Jurkat, Clone E6-1 (cell line): Measurements from ENCODE around the gene MAPK12.
A peak's percentile ranks its signal among the peaks of the same experiment; 100 is the strongest.

ENCODE experiments used
- DNase-seq: peaks from one replicate; pipeline ENCODE4 v3.0.0-alpha.2; 2011; ENCODE audit warnings: low read depth, low spot score
- H3K4me3 ChIP-seq: 2 replicates; pipeline ENCODE4 v1.5.1; 2011; ENCODE audit warnings: mild to moderate bottlenecking, low read length, control low read depth, moderate library complexity

MAPK12 gene

DNA sequence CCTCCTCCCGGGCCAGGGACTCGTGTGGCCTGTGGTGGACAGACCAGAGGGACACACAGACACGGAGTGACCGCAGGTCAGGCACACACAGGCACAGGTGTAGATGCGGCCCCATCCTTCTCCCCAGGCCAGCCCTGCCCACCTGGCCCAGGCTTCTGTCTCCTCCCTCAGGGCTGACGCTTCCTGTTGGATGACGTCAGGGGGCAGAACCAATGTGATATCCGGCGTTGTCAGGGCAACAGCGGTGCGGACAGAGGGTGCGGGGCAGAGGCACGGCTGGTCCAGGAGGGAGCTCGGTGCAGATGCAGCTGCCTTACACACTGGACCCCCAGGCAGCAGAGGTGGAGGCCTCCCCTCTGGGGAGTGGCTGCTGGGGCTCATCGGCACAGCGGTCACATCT, 13.7 kb downstream of the MAPK12 start:
- no peak overlapping the region for H3K4me3 ChIP-seq
- no peak for DNase-seq

DNA sequence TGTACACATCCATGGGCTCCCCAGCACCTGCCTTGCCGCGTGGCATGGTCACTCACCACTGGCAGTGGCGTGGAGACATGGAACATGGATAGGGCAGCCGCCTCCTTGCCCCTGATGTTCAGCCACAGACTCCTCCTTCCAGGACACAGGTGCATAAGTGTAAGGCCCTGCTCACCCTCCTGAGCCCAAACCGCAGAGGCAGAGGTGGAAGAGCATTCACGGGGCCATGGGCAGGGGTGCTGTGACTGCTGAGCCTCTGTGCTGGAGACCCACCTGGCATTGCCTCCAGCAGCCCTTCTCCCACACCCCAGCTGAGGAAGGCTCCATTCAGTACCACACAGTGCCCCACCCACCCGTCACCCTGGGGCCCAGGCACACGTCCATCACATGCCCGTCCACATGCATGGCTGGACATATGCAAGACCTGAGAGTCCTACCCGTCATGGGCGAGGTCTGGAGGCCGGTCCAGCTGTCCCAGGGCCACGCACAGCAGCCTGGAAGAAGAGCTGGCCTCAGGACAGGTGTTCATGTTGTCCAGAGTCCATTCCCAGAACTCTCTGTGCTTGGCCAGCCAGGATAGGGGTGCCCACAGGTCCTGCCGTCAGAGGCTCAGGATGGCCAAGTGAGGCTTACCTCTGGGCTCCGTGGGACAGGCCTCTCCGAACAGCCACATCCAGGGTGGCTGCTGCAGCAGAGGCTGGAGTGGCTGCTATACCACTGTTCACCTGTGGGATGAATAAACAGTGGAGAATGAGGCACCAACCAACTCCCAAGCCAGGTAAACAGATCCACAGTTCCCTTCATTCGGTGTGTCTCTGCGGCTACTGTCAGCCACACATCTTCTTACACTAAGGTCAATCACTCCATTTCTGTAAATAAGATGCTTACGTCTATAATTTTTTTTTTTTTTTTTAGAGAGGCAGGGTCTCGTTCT, 15.0 kb downstream of the MAPK12 start:
- DNase-seq = no peak
- H3K4me3 ChIP-seq = peak overlapping the region; percentile 95

DNA sequence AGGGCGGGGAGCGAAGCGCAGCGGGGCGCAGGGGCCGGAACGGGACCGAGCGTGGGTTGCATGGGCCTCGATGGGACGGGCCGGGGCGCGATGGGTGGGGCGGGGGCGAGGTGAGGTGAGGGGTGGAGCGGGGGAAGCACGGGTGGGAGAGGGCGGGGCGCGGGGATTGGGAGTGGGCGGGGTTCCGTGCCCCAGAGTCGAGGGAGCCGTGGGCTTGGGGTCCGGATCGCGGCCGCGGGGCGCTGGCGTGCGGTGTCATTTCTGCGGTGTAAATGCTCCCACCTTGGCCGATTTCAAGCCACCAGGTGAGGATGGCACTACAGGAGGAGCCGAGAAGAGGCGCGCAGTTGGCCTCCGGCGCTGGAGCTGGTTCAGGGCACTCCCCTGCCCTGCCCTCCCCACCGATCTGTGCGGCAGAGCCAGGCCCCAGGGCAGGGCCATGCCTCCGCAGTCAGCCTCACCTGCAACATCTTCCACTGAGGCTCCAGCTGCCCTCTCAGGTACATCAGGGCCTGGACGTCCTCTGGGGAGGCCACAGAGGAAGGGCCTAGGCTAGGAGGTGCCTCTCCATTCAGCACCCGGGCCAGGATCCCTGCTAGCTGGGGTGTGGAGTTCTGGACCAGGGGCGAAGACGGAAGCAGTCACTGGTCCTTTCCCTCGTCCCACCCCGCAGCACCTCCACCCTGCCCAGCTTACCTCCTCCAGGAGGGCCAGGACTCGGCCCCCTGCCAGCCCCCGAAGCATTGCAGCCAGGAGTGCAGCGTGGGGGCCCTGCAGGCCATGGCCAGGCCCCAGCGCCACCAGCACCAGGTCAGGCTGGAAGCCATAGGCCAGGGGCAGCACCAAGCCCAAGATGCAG, 16.0 kb downstream of the MAPK12 start:
- no peak for DNase-seq
- H3K4me3 ChIP-seq = peak overlapping the region; percentile 95

GRCh38 chr22:50244420-50245213, 16.9 kb downstream of the MAPK12 start, which contains the start of gene TUBGCP6:
Gene TUBGCP6 (minus strand): TSS chr22:50245023. CDS start chr22:50244459, 564 bp downstream.
- DNase-seq = peak; percentile 84
- H3K4me3 ChIP-seq = peak within 1 kb of the TSS; percentile 95

DNA sequence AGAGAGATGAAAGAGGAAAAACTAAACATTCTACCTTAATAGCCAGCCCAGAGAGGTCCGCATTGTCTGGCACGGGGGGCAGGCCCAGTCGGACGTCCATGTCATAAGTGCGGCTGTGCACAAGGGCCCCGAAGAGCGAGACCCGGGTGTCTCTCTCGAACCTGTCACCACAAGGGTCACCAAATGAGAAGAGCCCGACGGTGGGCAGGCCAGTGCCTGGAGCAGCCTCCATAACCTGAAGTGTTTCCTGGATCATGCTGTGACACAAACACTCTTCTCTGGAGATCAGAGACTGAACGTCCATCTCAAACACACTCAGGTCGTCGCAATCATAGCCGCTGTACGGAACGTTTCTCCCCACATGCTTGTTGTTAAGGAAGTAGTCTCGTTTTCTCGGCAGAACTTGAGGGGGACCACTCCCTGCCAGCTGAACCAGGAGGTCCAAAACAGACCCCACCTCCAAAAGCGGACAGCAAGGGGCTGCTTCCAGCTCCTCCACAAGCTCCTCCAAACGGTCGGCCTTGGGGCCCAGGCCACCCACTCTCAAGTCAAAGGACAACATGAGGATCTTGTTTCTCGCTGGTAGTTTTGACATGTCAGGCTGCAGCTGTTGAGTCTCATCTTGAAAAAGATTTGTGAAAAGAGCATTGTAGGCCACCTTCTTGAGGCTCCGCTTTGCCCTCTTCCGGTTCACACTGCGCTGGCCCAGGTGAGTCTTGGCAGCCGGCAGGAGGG, 17.6 kb downstream of the MAPK12 start:
- DNase-seq = no peak
- H3K4me3 ChIP-seq = peak overlapping the region; percentile 95

DNA sequence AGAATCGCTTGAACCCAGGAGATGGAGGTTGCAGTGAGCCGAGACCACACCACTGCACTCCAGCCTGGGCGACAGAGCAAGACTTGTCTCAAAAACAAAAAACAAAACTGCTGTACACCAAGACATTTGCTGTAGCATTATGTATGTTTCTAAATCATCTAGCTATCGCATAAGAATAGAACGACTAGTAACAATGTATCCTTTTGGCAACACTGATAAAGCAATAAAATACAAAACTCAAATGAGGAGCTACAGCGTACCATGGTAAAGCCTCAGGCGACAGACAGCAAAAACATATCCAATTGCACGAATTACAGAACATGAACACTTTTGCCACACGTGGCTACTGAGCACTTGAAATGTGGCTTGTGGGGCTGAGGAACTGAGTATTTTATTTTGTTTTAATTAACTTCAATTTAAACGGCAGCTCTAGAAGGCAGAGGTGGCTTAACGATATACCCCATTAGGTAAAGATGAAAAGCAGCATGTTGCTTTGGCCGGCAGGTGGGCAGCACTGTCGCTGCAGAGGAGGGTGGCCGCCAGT, 19.0 kb downstream of the MAPK12 start:
- H3K4me3 ChIP-seq = no peak overlapping the region
- DNase-seq = no peak

GRCh38 chr22:50238755-50239154, 22.7 kb downstream of the MAPK12 start:
- no peak overlapping the region for H3K4me3 ChIP-seq
- no peak for DNase-seq

- H3K4me3 ChIP-seq = no peak overlapping the region
- peak; percentile 37 for DNase-seq
Observed at GRCh38 chr22:50236731-50237409, 24.6 kb downstream of the MAPK12 start.

DNA sequence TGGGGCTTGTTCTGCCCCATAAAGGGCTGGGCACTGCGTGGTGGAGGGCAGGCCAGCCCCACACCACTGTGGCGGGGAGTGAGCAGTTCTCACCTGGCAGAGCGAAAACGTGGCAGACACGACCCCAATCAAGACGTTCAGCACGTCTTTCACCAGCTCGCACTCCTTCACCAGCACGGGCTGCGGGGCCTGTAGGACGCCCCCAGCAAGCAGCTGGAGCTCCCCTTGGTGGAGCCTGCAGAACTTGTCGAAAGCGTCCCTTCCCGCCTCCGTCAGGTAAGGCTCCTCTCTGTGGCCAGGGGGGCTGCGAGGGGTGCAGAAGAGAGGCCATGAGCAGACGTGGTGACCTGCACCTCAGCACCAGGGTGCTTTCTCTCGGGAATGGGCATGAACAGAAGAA, 28.3 kb downstream of the MAPK12 start:
- DNase-seq = no peak
- H3K4me3 ChIP-seq = no peak overlapping the region

- no peak for DNase-seq
- H3K4me3 ChIP-seq = no peak overlapping the region
Observed at GRCh38 chr22:50232481-50233151, 28.9 kb downstream of the MAPK12 start.

DNA sequence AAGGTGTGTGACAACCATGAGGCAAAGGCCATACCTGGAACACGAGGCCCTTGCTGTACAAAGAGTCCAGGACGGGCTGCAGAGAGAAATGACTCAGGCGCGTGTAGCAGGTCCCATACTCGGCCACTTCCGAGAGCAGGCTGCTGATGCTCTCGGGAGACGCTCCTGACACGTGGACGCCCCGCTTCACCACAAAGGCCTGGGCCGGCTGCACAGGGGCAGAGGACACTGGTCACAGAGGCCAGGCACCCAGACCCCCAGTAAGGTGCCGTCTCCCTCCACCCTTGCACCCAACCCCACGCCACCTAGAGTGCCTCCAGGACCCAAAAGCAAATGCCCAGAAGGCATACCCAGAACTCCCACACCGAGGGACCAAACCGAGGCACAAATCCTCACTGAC, 32.1 kb downstream of the MAPK12 start:
- DNase-seq = no peak

DNA sequence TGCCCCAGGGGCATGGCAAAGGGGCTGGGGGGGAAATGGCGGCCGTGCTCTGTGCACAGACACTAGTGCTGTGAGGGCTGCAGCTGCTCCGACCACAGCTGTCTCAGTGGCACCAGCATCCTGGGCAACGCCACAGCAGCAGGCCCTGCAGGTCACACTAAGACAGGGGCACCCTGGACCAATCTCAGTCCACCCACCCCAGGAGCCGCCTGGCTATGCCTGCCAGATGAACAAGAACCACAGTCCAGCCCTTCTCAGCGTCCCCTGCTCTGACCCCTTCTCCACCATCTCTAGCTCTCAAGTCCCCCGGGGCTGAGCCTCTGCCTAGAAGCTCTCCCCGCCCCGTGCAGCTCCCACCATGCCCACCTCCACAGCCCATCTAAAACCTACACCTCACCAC, 33.1 kb downstream of the MAPK12 start:
- no peak for DNase-seq
- H3K4me3 ChIP-seq = no peak overlapping the region

More for the DNA sequence above, 32.1 kb downstream of the MAPK12 start:
- H3K4me3 ChIP-seq = no peak overlapping the region

DNA sequence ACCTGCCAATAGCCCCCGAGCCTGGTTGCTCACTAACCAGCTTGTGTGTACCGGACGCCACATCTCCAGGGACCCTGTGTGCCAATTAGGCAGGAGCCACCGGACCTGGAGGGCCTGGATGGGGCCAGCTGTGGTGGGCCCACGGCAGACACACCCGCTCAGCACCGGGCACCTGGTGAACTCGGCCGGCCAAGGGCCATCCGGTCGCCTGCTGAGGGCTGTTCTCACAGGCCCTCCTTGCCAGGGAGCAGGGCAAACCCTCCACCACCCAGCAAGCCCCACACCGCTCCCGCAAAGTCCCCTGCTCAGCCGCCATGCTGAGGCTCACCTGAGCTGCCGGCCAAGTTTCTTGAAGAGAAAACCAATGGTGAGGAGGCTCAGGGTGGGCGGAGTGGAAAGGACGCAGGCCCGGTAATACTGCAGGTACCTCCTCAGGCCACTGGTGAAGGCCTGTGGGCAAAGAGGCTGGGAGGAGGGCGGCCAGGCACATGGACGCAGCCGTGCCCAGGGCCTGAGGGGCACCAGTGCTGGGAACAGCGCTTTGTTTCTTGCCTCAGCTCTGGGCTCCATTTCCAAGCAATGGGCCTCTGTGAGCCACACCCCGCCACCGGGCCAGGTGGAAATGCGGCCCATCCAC, 33.8 kb downstream of the MAPK12 start:
- no peak overlapping the region for H3K4me3 ChIP-seq
- DNase-seq = no peak

GRCh38 chr22:50226875-50227165, 34.7 kb downstream of the MAPK12 start:
- H3K4me3 ChIP-seq = no peak overlapping the region
- no peak for DNase-seq

DNA sequence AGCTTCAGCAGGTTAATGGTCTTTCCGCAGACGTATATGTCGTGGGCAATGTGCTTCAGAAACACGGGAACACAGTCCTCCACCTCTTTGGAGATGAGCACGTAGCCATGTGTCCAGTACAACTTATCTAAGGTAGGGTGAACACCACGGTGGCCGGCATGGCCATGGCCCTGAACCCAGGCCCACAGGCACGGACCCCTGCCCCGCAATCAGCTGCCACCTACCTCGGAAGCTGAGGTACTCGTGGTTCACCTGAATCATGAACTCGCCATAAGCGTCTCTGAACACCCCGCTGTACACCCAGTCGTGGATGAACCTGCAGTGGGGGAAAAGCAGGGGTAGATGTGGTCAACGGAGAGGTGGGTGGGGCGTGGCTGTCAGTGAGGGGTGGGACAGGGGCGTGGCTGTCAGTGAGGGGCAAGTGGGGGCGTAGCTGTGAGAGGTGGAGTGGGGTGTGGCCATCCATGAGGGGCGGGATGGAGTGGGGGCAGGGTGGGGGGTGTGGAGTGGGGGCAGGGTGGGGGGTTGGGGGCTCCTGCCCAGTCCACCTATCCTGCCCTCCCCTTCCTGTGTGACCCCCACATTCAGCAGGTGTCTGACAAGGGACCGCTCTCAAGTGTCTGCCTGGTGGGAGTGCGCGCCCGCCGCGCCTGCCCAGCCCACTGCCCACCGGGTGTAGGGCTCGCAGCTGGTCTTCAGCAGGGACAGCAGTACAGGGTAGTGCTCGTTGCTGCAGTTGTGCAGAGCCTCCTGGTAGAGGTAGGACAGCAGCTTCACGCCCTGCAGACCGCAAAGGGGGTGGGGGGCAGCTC, 35.2 kb downstream of the MAPK12 start:
- no peak for DNase-seq
- no peak overlapping the region for H3K4me3 ChIP-seq
